Right lung (tissue), 5 donors: ENCODE measurements around the gene KCNS1. TPM values are rescaled to one million over a fixed set of nuclear protein-coding genes. Genes with fewer than 3 reads are reported as not detected.

Source experiments
- DNase-seq, 2 donors: peaks; one replicate each; pipeline ENCODE4 v3.0.0-alpha.2; 2013
- polyA plus RNA-seq, 5 donors: library from polyadenylated mRNA; unstranded; fragments of 120-200 nt; gene quantifications; one replicate each; pipeline versions ENCODE4 v1.2.1 to v1.2.3, GENCODE V29; 2013; ENCODE audit warnings: inconsistent platforms in 1 of 5, low replicate concordance in 1 of 5; ENCODE audit not compliant: insufficient read length in 5 of 5, insufficient read depth in 1 of 5

KCNS1 gene
- polyA plus RNA-seq, 5 donors, result 0.03 to 0.09 (median 0.04) TPM; not detected in 1

- DNase-seq, result no peak
Measured at GRCh38 chr20:45109634-45110033, 8.7 kb upstream of the KCNS1 start.

GRCh38 chr20:45105317-45105716 lies 4.4 kb upstream of the KCNS1 start:
- DNase-seq, result no peak

- DNase-seq, result no peak
Measured at GRCh38 chr20:45104786-45105185, 3.9 kb upstream of the KCNS1 start.

GRCh38 chr20:45103072-45103471 lies 2.1 kb upstream of the KCNS1 start:
- no peak for DNase-seq

GRCh38 chr20:45101333-45101850 lies 465 bp upstream of the KCNS1 start:
- DNase-seq, result no peak

- peak in 1 of 2 donors; percentile 20 for DNase-seq
Measured at GRCh38 chr20:45098103-45098773, 2.7 kb downstream of the KCNS1 start.

GRCh38 chr20:45097485-45098102 lies 3.3 kb downstream of the KCNS1 start:
- peak in 1 of 2 donors; percentile 26 for DNase-seq

- DNase-seq, result no peak
Measured at GRCh38 chr20:45096781-45097180, 4.1 kb downstream of the KCNS1 start.

- peak in 1 of 2 donors; percentile 28 for DNase-seq
Measured at GRCh38 chr20:45095805-45096238, 5.1 kb downstream of the KCNS1 start.

- DNase-seq, result no peak
Measured at GRCh38 chr20:45094864-45095574, 5.9 kb downstream of the KCNS1 start.

GRCh38 chr20:45094201-45094600 lies 6.7 kb downstream of the KCNS1 start:
- no peak for DNase-seq

- no peak for DNase-seq
Measured at GRCh38 chr20:45092898-45093297, 8.0 kb downstream of the KCNS1 start.

- no peak for DNase-seq
Measured at GRCh38 chr20:45091366-45091765, 9.6 kb downstream of the KCNS1 start.

- no peak for DNase-seq
Measured at GRCh38 chr20:45090481-45090880, 10.4 kb downstream of the KCNS1 start.

- DNase-seq, result peak in 1 of 2 donors; percentile 23
Measured at GRCh38 chr20:45088247-45088646, 12.7 kb downstream of the KCNS1 start.

- DNase-seq, result no peak
Measured at GRCh38 chr20:45087814-45088213, 13.1 kb downstream of the KCNS1 start.

- DNase-seq, result no peak
Measured at GRCh38 chr20:45087097-45087790, 13.7 kb downstream of the KCNS1 start.

GRCh38 chr20:45085867-45086266 lies 15.1 kb downstream of the KCNS1 start:
- DNase-seq, result no peak

GRCh38 chr20:45085289-45085688 lies 15.6 kb downstream of the KCNS1 start:
- DNase-seq, result no peak

GRCh38 chr20:45083127-45083526 lies 17.8 kb downstream of the KCNS1 start:
- no peak for DNase-seq

- no peak for DNase-seq
Measured at GRCh38 chr20:45082468-45082867, 18.5 kb downstream of the KCNS1 start.
